Measurements from ENCODE around the gene DMAC2.
"Not testable (repeated sequence)": the region's sequence is repeated elsewhere in the genome, so short reads cannot be mapped to it uniquely, and the experiment has no call there.

DMAC2 gene

DNA sequence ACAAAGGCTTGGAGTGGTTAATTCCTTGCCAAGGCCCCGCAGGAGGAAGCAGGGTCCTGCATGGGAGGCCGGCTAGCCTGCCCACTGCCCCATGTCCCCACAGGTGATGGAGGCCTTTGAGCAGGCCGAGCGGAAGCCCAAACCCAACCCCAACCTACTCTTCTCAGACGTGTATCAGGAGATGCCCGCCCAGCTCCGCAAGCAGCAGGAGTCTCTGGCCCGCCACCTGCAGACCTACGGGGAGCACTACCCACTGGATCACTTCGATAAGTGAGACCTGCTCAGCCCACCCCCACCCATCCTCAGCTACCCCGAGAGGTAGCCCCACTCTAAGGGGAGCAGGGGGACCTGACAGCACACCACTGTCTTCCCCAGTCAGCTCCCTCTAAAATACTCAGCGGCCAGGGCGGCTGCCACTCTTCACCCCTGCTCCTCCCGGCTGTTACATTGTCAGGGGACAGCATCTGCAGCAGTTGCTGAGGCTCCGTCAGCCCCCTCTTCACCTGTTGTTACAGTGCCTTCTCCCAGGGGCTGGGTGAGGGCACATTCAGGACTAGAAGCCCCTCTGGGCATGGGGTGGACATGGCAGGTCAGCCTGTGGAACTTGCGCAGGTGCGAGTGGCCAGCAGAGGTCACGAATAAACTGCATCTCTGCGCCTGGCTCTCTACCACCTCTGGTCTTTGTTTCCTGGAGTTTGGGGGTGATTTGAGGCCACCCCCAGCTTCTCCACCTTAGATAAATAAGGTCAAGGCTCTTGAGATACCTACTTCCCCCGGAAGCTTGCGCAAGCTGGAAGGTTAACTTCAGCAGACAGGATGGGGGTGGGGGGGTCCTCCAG lies 15.2 kb downstream of the DMAC2 start:
- DNase-seq (ENCODE audit: extremely low read depth in 1 of 2, low read depth in 1 of 2): no peak

DNA sequence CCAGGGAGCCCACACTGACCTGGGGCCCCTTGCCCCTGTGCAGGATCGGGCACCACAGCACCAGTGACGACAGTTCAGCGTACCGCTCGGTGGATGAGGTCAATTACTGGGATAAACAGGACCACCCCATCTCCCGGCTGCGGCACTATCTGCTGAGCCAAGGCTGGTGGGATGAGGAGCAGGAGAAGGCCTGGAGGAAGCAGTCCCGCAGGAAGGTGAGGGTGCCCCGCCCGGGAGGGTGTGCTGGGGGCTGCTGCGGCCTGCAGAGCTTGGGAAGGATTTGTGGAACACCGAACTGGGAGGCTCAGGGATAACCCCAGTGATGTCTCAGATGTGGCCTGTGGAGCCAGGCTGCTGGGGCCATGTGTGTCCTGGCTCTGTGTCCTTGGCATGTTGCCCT lies 16.8 kb downstream of the DMAC2 start:
- no peak for DNase-seq (ENCODE audit: extremely low read depth in 1 of 2, low read depth in 1 of 2)

DNA sequence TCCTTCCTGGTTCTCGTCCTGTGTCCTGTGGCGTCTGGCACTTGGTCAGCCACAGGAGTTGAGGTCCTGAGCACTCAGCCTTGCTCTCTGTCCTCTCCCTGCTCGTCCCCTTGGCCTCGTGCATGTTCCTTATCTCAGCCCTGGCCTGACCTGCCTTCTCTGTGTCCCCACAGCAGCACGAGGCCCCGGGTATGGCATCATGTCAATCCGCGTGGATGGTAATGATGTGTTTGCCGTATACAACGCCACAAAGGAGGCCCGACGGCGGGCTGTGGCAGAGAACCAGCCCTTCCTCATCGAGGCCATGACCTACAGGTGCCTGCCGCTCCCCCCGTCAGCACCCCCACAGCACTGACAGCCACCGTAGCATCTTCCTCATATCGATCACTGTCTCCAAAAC lies 17.3 kb downstream of the DMAC2 start:
- no peak for DNase-seq (ENCODE audit: extremely low read depth in 1 of 2, low read depth in 1 of 2)

DNA sequence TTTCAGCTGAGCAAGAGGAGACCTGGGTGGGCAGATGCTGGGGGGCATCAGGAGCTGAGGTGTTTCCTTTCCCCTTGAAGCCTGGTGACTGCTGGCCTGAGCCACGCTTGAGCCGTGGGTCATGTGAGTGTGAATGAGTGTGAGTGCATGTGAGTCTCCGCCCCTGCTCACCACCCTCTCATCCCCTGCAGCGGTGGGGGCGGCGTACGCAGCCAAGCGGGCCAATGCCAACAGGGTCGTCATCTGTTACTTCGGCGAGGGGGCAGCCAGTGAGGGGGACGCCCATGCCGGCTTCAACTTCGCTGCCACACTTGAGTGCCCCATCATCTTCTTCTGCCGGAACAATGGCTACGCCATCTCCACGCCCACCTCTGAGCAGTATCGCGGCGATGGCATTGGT lies 17.7 kb downstream of the DMAC2 start:
- DNase-seq (ENCODE audit: extremely low read depth in 1 of 2, low read depth in 1 of 2): no peak

DNA sequence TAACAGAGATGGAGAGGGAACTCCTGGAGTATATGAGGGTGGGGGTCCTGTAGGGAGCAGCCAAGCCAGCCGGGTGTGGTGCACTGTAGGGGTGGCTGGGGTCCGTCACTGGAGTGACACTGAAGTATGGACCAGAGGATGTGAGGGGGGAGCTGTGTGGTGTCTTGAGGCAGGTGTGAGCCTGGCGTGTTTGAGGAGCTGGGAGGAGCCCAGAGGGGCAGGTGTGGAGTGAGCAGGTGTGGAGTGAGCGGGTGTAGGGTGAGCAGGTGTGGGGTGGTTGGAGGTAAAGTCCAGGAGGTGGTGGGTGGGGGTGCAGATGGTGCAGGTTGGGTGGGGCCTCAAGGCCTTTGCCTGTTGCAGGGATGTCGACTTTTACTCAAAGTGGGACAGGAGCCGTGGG lies 18.4 kb downstream of the DMAC2 start:
- DNase-seq (ENCODE audit: extremely low read depth in 1 of 2, low read depth in 1 of 2): no peak

DNA sequence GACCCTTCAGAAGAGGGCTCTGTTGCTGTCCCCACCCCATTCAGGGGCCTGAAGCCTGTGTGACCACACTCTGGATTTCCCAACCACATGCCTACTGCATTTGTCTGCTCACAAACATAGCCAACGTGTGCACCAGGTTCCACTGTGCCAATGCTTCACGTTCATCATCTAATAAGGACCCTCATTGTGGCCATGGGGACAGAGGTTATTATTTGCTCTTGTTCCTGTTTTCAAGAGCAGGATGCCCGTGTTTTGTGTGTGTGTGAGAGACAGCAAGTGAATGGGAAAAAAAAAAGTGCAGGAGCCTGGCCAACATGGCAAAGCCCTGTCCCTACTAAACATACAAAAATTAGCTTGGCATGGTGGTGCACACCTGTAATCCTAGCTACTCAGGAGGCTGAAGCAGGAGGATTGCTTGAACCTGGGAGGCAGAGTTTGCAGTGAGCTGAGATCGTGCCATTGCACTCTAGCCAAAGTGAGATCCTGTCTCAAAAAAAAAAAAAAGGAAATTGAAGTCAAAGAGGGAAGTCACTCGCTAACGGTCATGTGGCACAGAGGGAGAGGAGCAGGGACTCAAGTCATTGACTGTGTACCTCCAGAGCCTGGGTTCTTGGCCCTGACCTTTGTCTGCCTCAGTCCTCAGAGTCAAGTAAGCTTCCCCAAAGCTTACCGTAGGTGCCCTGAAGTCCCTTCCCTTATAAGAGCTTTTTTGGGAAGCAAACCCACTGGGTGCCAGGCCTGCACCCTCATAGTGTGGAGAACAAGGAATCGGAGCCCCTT lies 19.4 kb downstream of the DMAC2 start:
- DNase-seq (ENCODE audit: extremely low read depth in 1 of 2, low read depth in 1 of 2): no peak

DNA sequence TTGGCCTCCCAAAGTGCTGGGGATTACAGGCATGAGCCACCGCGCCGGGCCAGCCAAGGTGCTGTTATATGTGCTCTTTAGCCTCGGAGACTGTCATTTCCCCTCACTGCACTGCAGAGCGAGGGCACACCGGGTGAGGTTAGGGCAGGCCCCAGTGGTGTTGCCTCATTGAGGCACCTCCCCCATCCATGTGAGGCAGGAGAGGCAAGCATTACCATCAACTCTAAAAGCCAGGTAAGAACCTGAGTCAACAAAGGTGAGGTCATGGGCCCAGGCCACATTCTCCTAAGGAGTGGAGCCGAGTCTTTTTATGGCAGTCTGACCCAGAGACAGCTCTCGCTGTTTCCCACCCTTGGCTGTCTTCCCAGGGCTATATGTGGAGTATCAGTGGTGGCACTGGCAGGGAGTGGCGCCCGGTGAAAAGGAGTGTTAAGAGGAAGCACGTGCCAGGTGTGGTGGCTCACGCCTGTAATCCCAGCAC lies 23.5 kb downstream of the DMAC2 start:
- DNase-seq (ENCODE audit: extremely low read depth in 1 of 2, low read depth in 1 of 2): no peak

DNA sequence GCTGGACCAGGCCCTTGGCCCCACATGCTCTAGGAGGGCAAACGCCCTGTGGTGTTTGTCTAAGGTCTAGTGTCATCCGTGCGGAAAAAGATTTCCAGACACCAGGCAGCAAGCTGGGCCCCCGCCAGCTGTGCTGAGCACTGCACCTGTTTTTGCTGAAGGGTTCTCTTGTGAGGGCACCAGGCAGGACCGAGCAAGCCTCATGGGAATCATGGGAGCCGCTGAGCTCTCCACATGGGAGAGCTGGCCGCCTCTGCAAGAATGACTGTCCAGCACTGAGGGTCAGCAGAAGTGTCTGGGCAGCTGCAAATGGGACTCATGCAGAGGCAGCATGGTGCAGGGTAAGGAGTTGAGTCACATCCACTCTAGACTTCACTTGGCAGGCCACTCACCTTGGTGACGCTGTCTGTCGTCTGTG lies 24.5 kb downstream of the DMAC2 start:
- no peak for DNase-seq (ENCODE audit: extremely low read depth in 1 of 2, low read depth in 1 of 2)

DNA sequence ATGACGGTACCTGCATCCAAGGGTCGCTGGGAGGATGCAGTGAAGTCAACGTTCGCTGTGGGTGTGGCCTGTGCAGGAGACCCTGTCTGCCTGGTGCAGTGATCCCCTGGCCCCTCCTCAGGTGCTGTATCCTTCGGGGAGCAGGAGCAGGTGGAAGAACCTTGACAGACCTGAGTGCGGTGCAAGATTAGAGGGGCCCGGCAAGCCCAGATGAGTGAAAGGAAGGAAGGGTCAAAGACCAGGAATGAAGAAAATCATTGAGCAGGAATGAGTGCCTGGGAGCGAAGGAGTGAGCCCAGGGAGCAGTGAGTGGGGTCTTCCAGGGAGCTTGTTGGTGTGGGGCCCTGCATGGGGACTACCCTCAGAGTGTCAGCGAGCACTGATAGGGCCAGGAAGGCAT lies 25.3 kb downstream of the DMAC2 start:
- DNase-seq (ENCODE audit: extremely low read depth in 1 of 2, low read depth in 1 of 2): no peak

DNA sequence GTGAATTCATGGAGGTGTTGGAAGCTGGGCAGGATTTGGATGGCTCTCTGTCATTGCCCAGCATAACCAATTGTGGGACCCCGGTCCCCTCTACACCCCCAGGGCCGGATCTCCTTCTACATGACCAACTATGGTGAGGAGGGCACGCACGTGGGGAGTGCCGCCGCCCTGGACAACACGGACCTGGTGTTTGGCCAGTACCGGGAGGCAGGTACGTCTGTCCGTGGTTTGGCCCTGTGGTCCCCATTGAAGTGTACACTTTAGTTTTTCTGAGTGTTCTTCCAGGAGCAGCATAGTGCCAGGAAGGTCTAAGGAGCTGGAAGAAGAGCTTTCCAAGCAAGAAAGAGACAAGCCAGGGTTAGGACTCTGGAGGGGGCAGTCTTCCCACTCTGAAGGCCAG lies 25.8 kb downstream of the DMAC2 start:
- no peak for DNase-seq (ENCODE audit: extremely low read depth in 1 of 2, low read depth in 1 of 2)

DNA sequence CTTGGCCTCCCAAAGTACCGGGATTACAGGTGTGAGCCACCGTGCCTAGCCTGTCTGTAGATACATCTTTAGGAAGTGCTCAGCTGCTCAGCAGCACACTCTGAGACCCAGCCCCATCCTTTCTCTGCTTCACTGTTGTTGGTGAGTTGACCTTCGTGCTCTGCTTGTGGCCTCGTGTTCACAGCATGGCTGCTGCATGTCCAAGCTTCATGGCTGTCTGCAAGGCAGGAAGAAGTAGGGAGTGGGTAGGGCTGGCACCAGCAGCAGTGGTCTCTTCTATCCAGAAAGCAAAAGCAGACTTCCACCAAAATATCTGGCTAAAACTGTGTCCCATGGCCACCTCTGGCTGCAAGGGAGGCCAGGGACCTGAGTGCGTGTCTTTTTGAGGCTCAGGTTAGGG lies 26.8 kb downstream of the DMAC2 start:
- DNase-seq (ENCODE audit: extremely low read depth in 1 of 2, low read depth in 1 of 2): no peak

DNA sequence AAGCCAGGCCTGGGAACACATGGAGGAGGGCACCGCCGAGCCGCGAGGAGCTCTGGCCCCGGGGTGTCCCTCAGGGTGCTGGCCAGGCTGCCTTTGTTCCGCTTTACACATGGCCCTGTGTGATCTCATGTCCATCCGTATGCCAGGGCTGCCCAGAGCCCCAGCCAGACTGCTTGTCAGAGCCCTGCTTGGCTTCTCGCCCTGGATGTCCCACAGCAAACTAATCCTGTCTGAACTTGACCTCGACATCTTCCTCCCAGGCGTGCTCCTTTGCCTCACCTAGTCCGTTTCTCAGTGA lies 27.8 kb downstream of the DMAC2 start:
- DNase-seq (ENCODE audit: extremely low read depth in 1 of 2, low read depth in 1 of 2): no peak

DNA sequence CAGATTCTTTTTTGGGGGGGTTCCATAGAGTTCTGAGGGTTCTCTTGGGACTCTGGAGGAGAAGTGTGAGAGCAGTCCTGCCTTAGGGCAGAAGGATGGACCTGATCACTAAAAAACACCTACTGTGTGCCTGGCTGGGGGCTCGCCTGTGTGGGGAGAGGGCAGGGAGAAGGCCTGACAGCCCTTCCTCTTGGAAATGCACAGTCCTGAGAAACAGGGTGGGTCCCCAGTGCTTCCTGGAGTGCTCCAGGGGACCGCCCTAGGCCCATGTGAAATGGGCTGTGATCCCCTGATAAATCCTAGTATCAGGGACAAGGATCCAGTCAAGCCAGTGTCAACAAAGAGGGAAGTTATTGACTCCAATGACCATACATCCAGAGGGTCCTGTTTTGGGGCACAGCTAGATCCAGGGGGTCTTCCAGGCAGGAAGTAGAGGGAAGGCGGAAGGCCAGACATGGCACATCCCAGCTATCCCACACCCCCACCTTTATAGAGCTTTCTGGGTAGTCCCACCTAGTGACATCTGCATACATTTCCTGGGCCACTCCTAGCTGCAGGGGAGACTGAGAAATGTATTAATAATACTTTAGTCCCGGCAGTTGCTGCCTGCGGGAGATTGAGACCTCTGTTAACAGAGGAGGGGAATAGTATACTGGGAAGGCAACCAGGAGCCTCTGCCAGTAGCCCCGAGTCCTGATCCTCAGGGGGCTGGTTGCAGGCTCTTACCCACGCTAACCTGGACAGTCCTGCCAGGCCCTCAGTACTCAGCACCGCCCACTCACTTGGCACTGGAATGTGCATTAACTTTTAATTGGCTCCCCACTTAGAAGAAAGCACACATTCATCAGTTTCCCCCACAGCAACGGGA lies 28.4 kb downstream of the DMAC2 start:
- no peak for DNase-seq (ENCODE audit: extremely low read depth in 1 of 2, low read depth in 1 of 2)

DNA sequence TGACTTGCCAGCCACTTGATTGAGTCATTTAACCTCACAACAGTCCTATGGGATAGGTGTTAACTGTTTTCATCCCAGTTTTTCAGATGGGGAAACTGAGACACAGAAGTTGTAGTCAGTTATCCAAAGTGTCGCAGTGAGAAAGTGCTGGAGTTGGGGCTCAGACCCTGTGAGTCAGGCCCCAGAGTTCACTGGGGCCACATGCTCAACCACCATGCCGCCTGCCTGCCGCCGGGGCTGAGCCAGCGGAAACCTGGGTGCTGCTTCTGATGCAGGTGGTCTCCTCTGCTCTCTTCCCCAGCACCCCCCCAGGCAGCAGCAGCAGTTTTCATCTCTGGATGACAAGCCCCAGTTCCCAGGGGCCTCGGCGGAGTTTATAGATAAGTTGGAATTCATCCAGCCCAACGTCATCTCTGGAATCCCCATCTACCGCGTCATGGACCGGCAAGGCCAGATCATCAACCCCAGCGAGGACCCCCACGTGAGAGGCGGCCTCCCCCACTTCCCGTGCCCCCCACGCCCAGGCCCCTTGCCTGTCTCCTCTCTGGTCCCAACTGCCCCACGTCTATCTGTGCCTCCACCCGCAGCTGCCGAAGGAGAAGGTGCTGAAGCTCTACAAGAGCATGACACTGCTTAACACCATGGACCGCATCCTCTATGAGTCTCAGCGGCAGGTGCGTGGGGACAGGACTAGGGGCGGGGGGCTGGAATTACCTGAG lies 29.2 kb downstream of the DMAC2 start:
- DNase-seq (ENCODE audit: extremely low read depth in 1 of 2, low read depth in 1 of 2): no peak

DNA sequence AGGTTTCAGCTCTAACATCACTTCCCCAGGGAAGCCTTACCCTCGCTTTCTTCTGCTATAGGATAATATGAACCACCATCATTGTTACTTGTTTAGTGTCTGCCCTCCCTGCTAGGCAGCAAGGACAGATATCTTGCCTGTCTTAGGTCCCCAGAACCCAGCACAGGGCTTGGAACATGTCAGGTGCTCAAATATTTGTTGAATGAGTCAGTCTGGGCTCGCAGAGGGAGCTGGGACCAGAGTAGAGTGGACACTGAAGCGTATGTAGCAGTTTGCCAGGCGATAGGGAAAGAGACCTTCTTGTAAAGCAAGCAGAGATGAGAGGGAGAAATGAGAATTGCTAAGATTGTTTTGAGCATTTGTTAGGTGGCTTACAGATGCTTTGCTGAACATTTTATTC lies 30.4 kb downstream of the DMAC2 start:
- no peak for DNase-seq (ENCODE audit: extremely low read depth in 1 of 2, low read depth in 1 of 2)

DNA sequence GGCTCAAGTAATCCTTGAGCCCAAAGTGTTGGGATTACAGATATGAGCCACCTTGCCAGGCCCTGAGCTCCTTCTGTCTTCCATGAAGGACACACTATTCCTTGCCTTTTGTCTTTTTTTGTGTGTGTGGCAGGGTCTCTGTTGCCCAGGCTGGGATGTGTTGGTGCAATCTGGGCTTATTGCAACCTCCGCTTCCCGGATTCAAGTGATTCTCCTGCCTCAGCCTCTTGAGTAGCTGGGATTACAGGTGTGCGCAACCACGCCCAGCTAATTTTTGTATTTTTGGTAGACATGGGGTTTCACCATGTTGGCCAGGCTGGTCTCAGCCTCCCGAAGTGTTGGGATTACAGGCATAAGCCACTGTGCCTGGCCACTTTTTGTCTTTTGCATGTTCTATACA lies 30.9 kb downstream of the DMAC2 start:
- DNase-seq (ENCODE audit: extremely low read depth in 1 of 2, low read depth in 1 of 2): not testable (repeated sequence)

DNA sequence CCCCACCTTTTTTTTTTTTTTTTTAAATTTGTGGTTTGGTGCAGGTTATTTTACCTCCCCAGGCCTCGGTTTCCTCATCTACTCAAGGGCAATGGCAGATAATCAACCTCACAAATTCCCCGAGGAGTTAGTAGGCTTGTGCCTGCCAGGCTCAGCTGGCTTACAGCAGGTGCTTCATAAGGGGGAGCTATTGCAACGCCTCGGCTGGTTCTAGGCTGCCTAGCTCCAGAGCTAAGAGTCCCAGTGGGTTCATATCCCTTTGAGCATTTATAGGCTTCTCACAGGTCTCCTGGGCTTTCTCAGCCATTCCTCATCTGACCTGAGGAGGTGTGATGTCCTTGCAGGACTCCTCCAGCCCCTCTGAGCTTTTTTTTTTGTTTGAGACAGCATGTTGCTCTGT lies 31.5 kb downstream of the DMAC2 start:
- no peak for DNase-seq (ENCODE audit: extremely low read depth in 1 of 2, low read depth in 1 of 2)

DNA sequence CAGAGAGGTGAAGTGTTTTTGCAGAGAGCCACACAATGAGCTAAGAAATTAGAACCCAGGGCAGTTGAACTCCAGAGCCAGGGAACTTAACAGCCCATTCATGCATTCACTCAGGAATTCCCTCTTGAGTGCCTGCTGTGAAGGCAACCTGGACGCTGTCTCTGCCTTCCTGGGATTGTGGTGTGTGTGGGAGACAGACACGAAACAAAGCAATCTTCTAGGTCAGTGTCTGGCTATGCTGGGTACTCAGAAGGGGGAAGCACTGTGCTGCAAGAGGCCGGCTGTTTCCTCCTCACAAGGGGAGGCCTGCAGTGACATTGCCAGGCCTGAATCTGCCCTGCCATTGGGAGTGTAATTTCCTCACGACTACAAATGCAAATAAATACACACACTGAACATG lies 32.4 kb downstream of the DMAC2 start:
- no peak for DNase-seq (ENCODE audit: extremely low read depth in 1 of 2, low read depth in 1 of 2)

DNA sequence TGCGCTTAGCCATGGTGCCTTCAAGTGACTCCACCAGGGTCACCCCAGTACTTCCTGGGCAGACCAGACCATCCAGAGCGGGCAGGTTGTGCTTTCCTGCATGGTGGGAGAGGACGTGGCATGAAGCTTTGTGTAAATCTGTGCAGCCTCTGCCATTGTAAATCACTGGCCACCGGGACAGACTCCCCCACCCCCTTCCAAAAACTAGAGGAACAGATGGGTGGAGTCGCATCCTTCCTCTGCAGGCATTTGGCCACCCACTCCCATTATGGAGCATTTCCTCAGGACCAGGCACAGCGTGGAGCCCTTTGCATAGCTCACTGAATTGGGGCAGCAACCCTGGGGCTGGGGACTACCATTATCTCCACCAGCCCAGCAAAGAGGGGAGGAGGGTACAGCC lies 33.9 kb downstream of the DMAC2 start:
- DNase-seq (ENCODE audit: extremely low read depth in 1 of 2, low read depth in 1 of 2): no peak

DNA sequence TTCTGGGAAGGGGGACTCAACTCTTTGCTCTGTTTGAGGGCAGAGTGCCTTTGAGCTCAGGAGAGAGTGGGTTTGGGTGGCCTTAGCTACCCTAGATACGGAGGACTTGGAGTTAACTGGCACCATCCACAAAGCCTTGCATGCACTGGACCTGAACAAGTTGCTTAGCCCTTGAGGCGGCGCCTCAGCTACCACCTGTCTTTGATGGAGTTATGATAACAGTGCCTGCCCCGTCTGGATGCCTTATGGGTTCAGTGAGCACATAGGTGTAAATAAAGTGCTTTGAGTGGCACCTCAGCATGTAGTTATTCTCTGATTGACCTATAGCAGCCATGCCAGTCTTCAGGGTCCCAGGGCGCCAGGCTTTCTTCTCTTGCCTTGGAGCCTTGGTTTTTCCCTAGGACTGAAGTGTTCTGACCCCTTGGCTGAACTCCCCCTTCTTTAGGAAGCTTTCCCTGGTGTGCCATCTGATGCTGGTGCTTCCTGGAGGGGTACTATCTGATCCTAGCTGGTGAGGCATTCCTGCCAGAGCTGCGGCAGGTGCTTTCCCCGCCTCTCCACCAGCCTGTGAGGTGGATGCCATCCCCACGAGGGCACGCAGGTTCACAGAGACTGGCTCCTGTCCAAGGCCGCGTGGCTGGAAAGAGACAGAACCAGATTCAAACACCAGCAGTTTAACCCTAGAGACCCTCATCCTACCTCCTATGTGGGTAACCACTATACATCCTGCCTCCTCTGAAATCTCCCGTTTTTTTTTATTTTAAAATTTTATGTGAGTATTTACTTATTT lies 36.3 kb downstream of the DMAC2 start:
- DNase-seq (ENCODE audit: extremely low read depth in 1 of 2, low read depth in 1 of 2): no peak

Data from stimulated activated CD8-positive, alpha-beta memory T cell treated with anti-CD3 and anti-CD28 coated beads, Interleukin-7, amount 100 ng/mL, for 48 hours (primary cell).